K562 (cell line): ENCODE results near the gene PUS3.

Source experiments
- ELF4 ChIP-seq: fragments of 450-650 bp; formaldehyde crosslinking; IDR thresholded peaks from 2 replicates; pipeline ENCODE4 v1.4.0; 2022; ENCODE audit warnings: missing genetic modification characterization
- ELK1 ChIP-seq: sonication (generic); formaldehyde crosslinking; IDR thresholded peaks from 2 replicates; pipeline ENCODE4 v1.8.1; 2022; ENCODE audit warnings: missing genetic modification reagents
- MYC ChIP-seq, 2 experiments: fragments of 250-450 bp in 1 of 2; sonication (Bioruptor Pico) in 1 of 2; IDR thresholded peaks; 2 replicates each; pipeline versions ENCODE4 v1.5.1 to v1.6.1; 2012 to 2021; ENCODE audit warnings: low read depth in 2 of 2, borderline replicate concordance in 1 of 2, improper control_type of control experiment in 1 of 2, low read length in 1 of 2, mild to moderate bottlenecking in 1 of 2, moderate library complexity in 1 of 2
- RNF2 ChIP-seq: sonication (generic); IDR thresholded peaks from 2 replicates; pipeline ENCODE4 v1.6.1; 2016
- ZNF324 ChIP-seq: fragments of 250-450 bp; sonication (Bioruptor Pico); IDR thresholded peaks from 2 replicates; pipeline ENCODE4 v1.4.0; 2020; ENCODE audit warnings: mild to moderate bottlenecking
- ZNF639 ChIP-seq, 2 experiments: fragments of 200-800 bp in 1 of 2; sonication (Bioruptor generic) in 1 of 2; sonication (generic) in 1 of 2; formaldehyde crosslinking in 1 of 2; IDR thresholded peaks in 1 of 2; conservative IDR thresholded peaks in 1 of 2; 2 replicates each; pipeline versions ENCODE4 v1.5.0 to v1.6.1; 2016 to 2020; ENCODE audit warnings: missing compliant biosample characterization in 1 of 2, missing genetic modification characterization in 1 of 2, missing genetic modification reagents in 1 of 2
- TF ChIP-seq, protein P1 (sequence below), 3 experiments: IDR thresholded peaks in 2 of 3; conservative IDR thresholded peaks in 1 of 3; 2 replicates each; pipeline ENCODE4 v1.5.1; 2011 to 2012; ENCODE audit warnings: low read length in 3 of 3, mild to moderate bottlenecking in 3 of 3, control low read depth in 2 of 3, improper control_type of control experiment in 1 of 3, inconsistent platforms in 1 of 3, low read depth in 1 of 3, mixed read lengths in 1 of 3, moderate library complexity in 1 of 3; ENCODE audit not compliant: insufficient read depth in 2 of 3

DNA sequence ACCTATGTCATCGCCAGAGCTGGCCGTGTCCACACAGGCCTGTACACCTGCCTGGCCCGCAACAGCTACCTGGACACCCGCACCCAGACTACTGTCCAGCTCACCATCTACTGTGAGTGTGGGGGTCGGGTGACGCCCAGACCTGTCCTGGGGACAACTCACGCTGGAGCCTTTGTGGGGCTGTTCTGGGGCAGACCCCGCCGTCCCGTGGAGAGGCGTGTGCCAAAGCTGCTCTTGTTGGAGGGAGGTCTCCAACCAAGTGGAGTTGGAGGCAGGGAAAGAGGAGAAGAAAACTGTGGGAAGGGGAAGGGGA is 47.1 kb upstream of the PUS3 start:
- TF ChIP-seq ELK1 (no peak), ZNF639 (CRISPR knock-in tag; conservative IDR thresholded peaks at IDR 0.05 in 1 of 2, IDR thresholded peaks at IDR 0.05 in 1 of 2) (no peak), RNF2 (no peak), MYC (IDR thresholded peaks at IDR 0.05; ENCODE audit: low read depth, low read length) (no peak), MYC (CRISPR knock-in tag; IDR thresholded peaks at IDR 0.05; ENCODE audit: borderline replicate concordance, low read depth) (no peak), ELF4 (CRISPR knock-in tag) (no peak), ZNF324 (CRISPR knock-in tag) (no peak)
- TF ChIP-seq, protein P1, sequence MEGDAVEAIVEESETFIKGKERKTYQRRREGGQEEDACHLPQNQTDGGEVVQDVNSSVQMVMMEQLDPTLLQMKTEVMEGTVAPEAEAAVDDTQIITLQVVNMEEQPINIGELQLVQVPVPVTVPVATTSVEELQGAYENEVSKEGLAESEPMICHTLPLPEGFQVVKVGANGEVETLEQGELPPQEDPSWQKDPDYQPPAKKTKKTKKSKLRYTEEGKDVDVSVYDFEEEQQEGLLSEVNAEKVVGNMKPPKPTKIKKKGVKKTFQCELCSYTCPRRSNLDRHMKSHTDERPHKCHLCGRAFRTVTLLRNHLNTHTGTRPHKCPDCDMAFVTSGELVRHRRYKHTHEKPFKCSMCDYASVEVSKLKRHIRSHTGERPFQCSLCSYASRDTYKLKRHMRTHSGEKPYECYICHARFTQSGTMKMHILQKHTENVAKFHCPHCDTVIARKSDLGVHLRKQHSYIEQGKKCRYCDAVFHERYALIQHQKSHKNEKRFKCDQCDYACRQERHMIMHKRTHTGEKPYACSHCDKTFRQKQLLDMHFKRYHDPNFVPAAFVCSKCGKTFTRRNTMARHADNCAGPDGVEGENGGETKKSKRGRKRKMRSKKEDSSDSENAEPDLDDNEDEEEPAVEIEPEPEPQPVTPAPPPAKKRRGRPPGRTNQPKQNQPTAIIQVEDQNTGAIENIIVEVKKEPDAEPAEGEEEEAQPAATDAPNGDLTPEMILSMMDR (IDR thresholded peaks at IDR 0.05 in 2 of 3, conservative IDR thresholded peaks at IDR 0.05 in 1 of 3; ENCODE audit: insufficient read depth in 2 of 3, low read depth in 1 of 3, low read length in 3 of 3): no peak
